NB4 (cell line): Measurements from ENCODE around the gene JDP2.
A peak's percentile ranks its signal among the peaks of the same experiment; 100 is the strongest.

Source experiments
- DNase-seq: peaks from one replicate; pipeline ENCODE4 v3.0.0; 2010; ENCODE audit warnings: low read depth
- H3K4me3 ChIP-seq: one replicate; pipeline ENCODE4 v1.5.1; 2011; ENCODE audit warnings: mild to moderate bottlenecking, low read depth, low read length, moderate library complexity
- CTCF ChIP-seq: IDR thresholded peaks from one replicate; pipeline ENCODE4 v1.5.1; 2012; ENCODE audit warnings: low read depth, low read length
- MAX ChIP-seq: IDR thresholded peaks from 2 replicates; pipeline ENCODE4 v1.6.1; 2011; ENCODE audit warnings: low read depth, low read length
- MYC ChIP-seq: IDR thresholded peaks from 2 replicates; pipeline ENCODE4 v1.6.1; 2011; ENCODE audit warnings: low read depth, low read length
- POLR2A ChIP-seq: IDR thresholded peaks from 2 replicates; pipeline ENCODE4 v1.6.1; 2011; ENCODE audit warnings: mild to moderate bottlenecking; ENCODE audit not compliant: insufficient read length; ENCODE audit errors: extremely low read depth

JDP2 gene

GRCh38 chr14:75456069-75456996 is 28.5 kb downstream of the JDP2 start:
- no peak overlapping the region for H3K4me3 ChIP-seq
- DNase-seq, result peak; percentile 22
- TF ChIP-seq CTCF (no peak), MAX (no peak), MYC (no peak), POLR2A (no peak)

- no peak for DNase-seq
- TF ChIP-seq CTCF (no peak), POLR2A (no peak), MAX (no peak), MYC (no peak)
- no peak overlapping the region for H3K4me3 ChIP-seq
Measured at GRCh38 chr14:75456997-75457335, 29.1 kb downstream of the JDP2 start.

GRCh38 chr14:75457648-75458165 is 29.9 kb downstream of the JDP2 start:
- DNase-seq, result no peak

GRCh38 chr14:75458305-75458704 is 30.5 kb downstream of the JDP2 start:
- DNase-seq, result no peak
- TF ChIP-seq MAX (no peak), POLR2A (no peak), CTCF (no peak), MYC (no peak)
- no peak overlapping the region for H3K4me3 ChIP-seq

More at GRCh38 chr14:75457648-75458165, 29.9 kb downstream of the JDP2 start:
- TF ChIP-seq CTCF (no peak), MAX (no peak), MYC (no peak), POLR2A (no peak)
- no peak overlapping the region for H3K4me3 ChIP-seq

GRCh38 chr14:75459099-75459741 is 31.4 kb downstream of the JDP2 start:
- no peak for TF ChIP-seq CTCF
- 0 out of 2 replicates have a peak, but pooled peaks have one; percentile 25 for TF ChIP-seq MYC
- no peak for TF ChIP-seq POLR2A
- no peak for TF ChIP-seq MAX
- DNase-seq, result peak; percentile 83
- no peak overlapping the region for H3K4me3 ChIP-seq
